HG03378 (cell line): Measurements from ENCODE around the gene PHLDB1.

ENCODE experiments used
- ATAC-seq: cut with Tn5 transposase; IDR thresholded peaks from one replicate; pipeline ENCODE4 v1.9.1; 2021; ENCODE audit warnings: mild to moderate bottlenecking, moderate library complexity; ENCODE audit not compliant: unreplicated experiment

The PHLDB1 gene

DNA sequence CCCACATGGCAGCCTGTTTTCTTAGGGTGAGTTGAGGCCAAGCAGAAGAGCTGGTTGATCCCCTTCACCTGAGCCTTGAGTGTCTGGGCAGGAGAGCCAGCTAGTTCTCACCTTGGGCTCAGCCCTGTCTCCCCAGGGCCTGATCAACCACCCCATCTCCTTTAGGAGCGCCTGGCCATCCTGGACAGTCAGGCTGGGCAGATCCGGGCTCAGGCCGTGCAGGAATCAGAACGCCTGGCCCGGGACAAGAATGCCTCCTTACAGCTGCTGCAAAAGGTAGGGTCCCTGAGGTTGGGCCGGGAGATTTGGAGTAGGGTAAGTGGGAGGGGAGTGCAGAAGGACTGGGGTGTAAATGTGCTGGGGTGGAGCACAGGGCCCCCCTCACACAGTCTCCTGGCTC lies 31.3 kb downstream of the PHLDB1 start:
- no peak for ATAC-seq

DNA sequence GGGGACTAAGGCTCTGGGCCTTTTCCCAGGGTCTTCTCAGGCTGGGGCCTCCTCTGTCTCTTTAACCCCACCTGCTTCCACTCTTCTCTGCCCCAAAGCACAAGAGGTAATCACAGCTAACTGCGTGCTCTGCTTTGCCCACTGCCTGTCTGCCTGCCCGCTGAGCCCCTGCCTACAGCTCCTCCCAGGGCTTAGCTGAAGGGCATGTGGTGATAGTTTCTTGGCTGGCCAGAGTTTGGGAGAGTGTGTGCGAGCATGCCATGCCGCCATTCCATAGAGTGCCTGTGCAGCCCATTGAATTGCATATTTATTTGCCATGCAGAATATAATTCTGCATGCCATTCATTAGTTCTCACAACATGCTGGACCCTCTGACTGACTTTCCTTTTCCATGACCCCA lies 32.5 kb downstream of the PHLDB1 start:
- no peak for ATAC-seq

DNA sequence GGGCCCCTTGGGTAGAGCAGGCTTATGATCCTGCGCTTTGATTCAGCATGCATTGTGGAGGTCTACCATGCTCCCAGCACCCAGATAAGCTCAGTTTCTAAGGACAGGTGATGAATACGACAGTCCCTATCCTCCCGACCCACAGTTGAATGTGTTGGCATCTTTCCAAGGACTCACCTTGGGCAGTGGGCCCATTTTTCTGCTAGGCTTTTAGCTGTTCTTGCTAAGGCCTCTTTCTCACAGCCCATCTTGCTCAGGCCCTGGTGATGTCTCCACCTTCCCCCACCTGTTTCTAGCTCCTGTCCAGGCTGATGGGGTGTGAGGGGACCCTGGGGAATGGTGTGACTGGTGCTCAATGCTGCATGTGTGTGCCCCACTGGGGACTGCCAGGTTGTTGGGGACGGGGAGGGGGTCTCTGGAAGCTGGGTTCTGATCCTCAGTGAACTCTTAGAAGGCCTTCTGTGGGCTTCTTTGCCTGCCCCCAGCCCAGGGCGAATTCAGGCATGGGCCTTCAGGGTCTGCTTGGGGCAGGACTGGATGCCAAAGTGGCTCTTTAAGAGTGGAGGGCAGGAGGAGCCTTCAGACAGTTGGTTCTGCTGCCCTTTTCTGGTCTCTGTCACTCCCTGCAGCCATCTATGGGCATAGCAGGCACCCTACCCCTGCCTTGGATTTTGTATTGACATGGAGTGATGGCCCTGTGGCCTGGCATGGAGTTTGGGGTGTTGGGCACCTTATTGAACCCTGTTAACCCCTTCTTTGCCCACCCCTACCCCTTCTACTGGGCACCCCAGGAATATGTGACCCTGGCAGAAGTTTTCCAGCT lies 33.1 kb downstream of the PHLDB1 start:
- no peak for ATAC-seq

DNA sequence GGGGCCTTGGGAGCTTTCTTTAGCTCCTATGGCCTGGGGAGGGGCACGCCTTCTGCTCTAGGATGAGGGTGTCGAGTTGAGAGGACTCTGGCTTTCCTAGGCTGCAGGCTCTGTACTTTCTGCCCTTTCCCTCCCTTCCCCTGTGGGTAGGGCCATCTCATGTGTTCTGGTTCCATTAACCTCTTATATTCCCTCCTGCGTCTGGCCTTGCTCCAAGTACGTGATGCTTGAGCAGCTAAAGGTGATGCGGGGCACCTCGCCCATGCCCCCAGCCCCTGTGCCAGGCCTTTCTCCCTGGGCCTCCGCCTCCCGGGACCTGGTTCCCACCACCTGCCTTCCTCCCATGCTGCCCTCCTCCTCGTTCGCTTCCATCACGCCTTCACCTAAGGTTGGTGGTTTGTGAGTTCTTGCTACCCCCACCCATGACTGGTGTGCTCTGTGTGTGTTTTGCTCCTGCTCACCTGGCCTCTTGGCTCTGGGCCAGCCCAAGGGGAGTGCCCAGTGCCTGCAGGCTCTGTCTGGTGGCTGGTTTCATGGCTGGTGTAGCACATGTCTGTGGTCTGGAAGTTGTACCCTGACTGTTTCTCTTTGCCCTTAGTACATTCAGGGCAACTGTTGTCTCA lies 34.1 kb downstream of the PHLDB1 start:
- no peak for ATAC-seq

DNA sequence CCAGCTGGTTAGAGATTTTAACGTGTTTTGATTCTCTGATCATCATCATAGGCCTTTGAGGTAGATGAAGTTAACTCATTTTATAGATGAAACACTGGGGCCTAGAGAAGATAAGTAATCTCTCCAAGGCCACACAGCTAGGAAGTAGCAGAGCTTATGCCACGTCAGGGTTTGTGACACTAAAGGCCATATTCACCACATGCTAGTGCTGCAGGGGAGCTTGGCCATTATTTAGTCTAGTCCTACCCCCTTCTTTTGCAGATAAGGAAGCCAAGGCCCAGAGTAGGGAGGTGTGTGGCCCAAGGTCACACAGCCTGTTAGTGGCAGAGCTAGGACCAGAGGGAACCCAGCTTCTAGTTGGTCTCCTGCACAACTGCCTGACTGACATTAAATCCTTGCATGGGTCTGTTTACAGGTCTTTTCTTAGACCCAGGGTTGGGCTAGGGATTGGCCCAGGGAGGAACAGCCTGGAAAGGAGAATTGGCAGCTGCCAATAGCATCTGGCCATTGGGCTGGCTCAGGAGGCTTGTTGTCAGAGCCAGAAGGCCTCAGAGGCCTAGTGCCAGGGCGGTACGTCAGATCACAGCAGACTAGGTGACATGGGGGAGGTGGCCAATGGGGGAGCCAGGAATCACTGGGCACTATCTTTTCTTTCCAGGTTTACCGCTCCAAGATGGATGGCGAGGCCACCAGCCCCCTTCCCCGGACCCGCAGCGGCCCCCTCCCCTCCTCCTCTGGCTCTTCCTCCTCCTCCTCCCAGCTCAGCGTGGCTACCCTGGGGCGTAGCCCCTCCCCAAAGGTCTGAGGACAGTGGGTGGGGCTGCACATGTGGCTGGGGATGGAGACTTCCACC lies 36.0 kb downstream of the PHLDB1 start:
- no peak for ATAC-seq

DNA sequence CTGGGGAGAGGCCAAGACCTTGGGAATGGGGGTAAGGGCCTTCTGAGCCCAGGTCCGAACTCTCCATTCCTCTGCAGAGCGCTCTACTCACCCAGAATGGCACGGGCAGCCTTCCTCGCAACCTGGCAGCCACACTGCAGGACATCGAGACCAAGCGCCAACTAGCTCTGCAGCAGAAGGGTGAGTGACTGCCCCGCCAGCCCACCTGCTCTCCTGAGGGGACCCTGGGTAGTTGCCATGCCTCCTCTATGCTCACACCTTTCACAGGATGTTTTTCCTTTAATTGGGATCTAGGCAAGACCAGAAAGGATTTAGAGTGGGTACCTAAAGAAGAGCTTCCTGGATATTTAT lies 36.6 kb downstream of the PHLDB1 start:
- no peak for ATAC-seq

DNA sequence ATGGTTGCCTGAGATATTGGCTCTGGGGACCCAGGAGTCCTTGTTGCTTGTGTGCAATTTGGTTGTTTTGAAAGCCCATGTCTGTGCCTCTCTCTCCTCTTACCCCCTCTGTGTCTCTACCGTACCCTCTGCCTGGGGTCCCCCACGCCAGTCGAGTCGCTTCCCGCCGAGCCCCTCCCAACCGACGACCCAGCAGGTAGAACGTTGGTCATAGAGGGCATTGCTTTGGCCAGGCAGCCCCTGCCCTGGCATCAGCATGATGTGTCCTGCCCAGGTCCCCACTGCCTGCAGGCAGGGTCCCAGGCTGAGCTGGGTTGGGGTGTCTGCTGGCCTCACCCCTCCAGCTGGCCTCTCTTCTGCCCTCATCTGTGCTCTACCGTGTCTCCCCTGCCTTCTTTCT lies 37.1 kb downstream of the PHLDB1 start:
- no peak for ATAC-seq

DNA sequence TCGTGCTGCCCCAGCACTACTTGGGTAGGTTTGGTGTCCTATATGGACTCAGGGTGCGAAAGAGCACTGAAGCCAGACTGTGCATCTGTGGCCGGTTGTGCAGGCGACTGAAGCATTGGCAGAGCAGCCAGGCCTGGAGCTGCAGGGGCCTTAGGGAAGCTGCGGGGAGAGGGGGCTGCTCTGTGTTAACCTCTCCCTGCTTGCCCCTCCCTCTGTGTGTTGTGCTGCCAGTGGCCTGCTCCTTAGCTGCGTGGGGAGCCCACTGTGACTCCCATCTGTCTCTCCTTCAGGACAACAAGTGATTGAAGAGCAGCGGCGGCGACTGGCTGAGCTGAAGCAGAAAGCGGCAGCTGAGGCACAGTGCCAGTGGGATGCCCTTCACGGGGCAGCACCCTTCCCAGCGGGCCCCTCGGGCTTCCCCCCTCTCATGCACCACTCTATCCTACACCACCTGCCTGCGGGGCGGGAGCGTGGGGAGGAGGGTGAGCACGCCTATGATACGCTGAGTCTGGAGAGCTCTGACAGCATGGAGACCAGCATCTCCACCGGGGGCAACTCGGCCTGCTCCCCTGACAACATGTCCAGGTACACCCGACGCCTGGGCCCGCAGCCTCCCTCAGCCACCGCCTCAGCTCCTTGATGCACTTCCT lies 37.8 kb downstream of the PHLDB1 start:
- ATAC-seq, result no peak

DNA sequence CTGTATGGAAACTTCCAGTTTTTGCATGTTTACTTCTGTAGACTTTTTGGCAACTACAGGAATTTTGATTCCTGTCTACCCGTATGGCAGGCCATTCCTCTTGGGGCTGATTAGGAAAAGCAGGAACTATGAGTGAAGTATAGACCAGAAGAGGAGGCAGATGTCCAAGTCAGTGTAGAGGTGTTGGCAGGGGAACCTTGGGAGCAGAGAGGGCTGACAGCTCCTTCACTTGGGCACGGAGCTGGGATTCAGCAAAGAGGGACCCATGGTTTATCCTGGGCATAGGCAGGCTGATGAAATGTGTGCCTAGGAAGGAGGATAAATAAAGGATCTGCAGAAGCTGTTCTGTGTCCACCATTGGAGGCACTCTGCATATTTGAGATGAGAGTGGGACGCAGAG lies 39.0 kb downstream of the PHLDB1 start:
- ATAC-seq, result no peak

DNA sequence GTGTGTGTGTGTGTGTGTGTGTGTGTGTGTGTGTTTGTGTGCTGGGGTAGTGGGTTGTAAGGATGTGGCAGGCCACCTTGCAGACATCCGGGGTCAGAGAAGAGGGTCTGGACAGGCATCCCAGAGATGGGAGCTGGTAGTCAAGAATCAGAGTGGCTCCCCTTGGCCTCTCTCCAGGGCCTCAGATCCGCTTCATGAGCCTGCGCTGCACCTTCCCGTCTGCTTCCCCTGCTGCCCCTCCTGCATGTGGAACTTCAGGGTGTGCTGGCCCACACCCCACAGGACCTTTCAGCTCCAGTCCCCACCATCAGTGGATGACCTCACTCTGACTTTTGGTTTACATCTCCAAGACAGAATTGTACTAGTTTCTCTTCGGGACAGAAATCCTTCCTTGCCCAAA lies 40.9 kb downstream of the PHLDB1 start:
- no peak for ATAC-seq

DNA sequence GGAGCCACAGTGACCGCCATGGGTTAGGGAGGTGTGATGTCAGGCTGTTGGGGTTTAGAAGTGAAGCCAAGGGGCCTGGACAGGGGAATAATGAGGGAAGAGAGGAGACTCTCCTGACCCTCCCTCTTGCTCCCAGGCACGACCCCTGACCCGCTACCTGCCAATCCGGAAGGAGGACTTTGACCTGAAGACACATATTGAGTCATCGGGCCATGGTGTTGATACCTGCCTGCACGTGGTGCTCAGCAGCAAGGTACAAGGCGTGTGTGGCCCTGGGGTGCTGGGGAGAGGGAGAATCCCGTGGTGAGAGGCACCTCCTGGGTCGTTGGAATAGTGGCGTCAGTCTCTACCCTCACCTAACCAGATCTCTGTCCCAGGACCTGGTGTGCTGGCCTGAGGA lies 42.5 kb downstream of the PHLDB1 start:
- no peak for ATAC-seq

DNA sequence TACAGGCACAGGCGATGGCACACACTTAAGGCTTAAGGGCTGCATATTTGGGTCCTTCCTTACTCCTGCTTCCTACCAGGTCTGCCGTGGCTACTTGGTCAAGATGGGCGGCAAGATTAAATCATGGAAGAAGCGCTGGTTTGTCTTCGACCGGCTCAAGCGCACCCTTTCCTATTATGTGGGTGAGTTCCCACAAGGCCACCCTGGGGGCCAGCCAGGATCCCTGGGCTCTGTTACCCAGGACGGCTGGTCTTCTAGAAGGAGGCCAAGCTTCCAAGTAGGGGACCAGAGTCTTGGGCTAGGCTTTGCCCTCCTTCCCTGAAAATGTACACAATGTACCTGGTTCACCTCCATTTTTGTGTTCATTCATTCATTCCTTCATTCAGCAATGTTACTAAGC lies 43.0 kb downstream of the PHLDB1 start:
- ATAC-seq, result no peak

DNA sequence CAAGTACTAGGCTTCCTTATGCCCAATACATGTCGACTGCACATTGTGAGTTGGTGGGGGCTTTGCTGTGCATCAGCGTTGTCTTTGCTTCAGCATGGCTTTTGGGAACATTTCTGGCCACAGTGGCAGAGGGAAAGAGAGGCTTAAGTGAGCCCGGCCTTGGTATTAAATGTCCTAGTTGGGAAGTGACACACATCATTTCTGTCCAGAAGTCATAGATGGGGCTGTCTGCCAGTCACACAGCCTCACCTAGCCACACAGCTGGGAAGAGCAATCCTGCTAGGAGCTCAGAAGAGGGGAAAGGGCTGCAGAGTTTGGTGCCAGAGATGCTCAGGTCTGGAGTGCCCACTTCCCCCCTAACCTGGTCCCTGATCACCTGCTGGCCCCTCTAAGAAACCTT lies 44.4 kb downstream of the PHLDB1 start:
- no peak for ATAC-seq

DNA sequence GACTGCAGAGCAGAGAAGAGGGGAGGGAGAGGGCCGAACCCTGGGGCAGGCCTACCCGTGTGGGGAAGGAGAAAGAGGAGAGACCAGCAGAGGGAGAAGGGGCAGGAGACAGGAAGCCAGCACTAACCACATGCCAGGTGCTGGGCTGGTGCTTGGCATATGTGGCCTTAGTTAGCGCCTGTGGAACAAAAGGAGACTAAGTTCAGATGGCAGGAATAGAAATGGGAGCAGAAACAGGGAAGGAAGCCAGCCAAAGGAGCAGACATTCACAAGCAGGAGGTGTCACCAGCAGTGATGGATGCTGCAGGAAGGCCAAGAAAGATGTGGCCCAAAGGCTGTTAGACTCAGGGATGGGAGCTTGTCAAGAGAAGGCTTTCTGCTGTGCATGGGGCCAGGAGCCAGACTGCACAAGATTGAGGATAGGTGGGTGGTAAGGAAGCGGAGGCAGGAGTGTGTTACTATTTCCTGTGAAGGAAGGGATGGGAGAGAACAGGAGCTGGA lies 45.3 kb downstream of the PHLDB1 start:
- no peak for ATAC-seq

DNA sequence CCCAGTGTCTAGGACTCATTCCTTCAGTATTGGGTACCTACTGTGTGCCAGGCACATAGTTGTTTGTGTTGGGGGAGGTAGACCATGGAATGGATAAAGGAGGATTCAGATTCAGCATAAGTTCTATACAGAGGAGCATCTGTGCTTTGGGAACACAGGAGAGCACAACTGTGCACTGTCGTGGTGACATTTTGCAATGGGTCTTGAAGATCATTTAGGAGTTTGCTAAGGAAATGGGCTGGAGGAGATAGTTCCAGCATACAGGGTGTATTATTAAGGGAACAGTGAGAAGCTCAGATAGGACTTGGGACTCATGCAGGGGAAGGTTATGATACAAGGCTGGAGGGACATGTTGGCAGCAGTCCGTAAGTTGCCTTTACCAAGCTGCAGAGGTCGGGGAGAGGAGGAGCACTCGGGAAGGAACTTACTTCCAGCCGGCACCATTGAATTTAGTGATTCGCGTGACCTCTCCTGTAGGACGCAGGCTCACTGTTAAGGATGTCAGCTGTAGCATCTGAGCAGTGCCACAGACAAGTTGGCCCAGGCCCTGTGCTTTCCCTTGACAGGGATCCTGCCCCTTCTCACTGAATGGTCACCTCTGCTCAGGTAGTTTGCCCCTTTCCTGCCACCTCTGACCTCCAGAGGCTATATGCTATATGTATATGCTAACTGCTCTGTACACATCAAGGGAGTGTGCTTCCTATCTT lies 46.4 kb downstream of the PHLDB1 start:
- no peak for ATAC-seq

DNA sequence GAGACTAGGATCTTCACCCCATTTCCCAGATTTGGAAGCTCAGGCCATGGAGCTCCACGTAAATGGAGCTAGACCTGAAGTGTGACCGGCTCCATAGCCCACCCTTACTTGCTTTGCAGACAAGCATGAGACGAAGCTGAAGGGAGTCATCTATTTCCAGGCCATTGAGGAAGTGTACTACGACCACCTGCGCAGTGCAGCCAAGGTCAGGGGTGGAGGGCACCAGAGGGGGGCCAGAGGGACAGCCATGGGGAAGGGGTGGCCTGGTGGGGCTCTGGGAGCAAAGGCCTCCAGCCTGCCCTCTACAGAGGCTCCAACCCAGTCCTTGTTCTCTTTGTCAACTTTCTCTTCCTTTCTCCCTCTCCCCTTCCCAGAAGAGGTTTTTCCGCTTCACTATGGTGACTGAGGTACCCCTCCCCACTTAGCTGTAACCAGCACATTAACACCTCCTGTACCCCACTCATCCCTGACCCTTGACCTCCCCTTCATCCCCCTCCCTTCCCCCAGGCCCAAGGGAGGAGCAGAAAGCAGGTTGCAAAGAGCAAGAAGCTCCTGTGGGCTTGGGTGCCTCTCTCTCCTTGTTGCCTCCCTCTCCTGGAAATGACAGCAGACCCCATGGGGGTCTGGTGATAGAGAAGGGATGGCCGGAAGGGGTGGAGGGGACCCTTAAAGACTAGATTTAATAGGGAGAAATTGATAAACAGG lies 48.2 kb downstream of the PHLDB1 start:
- no peak for ATAC-seq

DNA sequence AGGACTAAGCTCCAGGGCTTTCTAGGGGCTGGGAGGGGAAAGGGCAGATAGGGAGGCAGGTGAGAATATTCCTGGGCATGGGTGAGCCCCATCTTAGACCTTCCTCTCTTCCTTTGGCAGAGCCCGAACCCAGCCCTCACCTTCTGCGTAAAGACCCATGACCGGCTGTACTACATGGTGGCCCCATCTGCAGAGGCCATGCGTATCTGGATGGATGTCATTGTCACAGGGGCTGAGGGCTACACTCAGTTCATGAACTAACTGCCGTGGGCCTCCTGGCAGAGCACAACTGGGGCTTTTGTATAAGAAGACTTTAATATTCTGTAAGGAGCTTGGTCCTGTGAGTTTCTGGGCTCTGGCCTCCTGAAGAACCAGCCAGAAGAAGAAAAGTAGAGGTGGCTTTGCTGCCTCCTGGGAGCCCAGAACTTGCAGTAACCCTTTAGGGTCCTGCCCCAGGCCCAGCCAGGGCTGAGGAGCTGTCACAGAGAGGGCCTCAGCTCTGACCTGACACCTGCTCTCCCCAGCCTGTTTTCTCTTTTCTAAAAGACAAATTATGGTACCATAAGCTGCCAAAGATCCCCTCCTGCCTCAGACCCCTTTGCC lies 49.2 kb downstream of the PHLDB1 start:
- ATAC-seq, result no peak

DNA sequence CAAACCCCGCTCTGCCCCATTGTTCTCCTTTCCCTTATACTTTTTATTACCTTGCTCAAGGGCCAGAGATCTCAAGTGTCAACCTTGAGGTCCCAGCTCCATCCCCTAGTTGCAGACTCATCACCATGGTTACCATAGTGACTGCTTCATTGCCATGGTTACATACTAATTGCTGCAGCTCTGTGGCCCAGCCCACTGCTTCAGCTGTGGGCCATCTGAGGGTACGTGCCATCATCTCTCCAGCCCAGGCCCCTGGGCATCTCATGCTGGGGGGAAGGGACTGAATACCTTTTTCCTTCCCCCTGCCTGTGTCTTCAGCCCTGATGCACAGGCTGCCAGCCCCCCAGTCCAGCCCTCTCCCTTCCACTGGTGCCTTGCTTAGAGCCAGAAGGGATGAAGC lies 49.8 kb downstream of the PHLDB1 start:
- ATAC-seq, result no peak

DNA sequence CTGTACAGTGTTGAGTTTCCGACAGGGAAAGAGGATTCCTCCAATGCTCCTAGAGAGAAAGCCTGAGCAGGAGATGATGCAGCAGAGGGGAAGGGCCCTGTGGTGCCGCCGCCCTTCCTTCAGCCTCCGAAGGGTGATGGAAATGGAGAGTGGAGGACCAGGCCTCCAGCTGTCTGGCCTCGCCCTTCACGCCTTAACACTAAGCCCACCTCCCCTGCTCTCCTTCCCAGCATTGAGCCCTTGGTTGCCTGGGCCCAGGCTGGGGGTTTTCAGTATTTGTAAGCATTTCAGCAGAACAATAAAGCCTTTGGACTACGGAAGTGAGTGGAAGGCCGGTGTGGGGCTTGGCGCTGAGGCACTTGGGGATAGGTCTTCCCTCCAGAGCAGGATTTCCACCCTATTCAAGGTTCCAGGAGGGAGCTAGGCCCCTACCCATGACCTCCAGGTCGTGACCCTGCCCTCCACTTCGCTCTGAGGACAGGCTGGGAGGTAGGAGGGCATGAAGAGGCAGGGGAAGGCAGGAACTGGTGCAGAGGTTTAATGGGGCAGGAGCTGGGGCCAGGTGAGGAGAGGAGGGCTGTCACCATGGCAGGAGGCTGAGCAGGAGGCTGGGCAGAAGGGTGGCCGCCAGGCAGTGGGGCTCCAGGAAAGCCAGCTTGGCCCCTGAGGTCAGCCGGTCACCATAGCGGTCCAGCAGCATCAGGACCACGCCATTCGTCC lies 50.5 kb downstream of the PHLDB1 start:
- ATAC-seq, result no peak
